GM12872 (cell line): ENCODE results near the gene SPATA2.

Experiments
- CTCF ChIP-seq: IDR thresholded peaks from 3 replicates; pipeline ENCODE4 v1.5.1; 2011; ENCODE audit warnings: low read depth, mild to moderate bottlenecking, low read length, moderate library complexity; ENCODE audit not compliant: insufficient read depth

SPATA2 gene

DNA sequence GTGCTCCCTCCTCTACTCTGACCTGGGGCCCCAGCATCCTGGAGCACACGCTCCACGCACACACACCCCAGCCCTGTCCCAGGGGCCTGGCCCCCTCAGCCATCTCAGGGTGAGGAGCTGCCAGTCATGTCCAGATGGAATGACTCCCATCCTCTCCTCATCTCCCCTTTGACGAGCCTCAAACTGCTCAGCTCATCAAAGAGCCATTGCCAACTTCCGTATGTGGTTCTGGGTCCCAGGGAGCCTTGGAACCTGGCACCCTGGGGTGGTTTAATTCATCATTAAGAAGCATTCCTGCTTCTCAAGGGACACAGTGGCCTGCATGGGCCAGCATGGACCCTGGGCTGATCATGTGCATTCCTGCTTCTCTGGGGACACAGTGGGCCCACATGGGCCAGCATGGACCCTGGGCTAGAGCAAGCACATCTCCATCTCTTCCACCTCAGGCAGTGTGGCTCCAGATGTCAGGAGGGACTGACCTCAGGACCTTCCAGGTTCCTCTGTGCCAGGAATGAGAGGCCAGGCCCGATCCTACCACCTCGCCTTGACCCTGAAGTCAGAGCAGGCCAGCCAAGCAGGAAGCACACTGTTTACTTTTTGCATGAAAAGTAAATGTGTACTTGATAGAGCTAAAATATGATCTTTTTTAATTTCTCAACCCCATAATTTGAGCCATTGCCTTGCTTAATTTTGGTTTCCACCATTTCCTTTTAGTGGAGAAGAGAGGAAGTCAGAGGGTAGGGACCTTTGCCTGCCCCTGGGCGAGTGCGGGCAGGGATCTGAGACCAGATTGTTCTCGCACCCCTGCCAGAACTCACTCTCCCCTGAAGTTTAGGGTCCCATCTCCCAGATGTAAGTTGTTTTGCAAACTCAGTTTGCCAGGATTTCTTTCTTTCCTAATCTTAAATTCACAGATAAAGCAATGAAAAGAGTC is 26.1 kb downstream of the SPATA2 start:
- no peak for TF ChIP-seq CTCF

DNA sequence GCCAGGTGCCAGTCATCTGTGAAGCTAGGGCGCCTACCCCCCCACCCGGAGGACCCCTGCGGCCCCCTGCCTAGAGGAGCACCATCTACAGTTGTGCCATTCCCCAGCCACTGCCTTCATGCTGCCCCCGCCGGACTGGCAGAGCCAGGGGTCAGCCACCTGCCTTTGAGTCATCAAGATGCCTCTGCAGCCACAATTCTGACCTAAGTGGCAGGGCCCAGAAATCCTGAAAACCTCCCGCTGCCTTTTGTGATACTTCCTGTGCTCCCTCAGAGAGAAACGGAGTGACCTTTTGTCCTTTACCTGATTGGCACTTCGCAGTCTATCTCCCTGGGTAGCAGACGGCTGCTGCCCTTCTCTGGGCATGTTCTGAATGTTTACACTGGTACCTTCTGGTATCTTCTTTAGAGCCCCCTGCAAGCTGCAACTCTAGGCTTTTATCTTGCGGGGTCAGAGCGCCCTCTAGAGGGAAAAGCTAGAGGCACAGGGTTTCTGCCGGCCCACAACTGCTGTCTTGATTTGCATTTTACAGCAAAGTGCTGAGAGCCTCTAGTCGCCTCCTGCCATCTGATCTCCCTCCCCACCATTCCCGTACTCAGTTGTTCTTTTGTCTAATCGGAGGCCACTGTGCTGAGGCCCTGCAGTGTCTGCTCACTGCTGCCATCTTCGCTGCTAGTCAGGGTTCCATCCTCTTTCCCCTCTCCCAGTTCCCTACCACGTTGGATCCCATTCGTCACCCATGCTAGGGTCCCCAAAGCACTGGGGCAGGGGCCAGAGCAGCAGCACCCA is 26.9 kb downstream of the SPATA2 start:
- TF ChIP-seq CTCF: peak; percentile 87

DNA sequence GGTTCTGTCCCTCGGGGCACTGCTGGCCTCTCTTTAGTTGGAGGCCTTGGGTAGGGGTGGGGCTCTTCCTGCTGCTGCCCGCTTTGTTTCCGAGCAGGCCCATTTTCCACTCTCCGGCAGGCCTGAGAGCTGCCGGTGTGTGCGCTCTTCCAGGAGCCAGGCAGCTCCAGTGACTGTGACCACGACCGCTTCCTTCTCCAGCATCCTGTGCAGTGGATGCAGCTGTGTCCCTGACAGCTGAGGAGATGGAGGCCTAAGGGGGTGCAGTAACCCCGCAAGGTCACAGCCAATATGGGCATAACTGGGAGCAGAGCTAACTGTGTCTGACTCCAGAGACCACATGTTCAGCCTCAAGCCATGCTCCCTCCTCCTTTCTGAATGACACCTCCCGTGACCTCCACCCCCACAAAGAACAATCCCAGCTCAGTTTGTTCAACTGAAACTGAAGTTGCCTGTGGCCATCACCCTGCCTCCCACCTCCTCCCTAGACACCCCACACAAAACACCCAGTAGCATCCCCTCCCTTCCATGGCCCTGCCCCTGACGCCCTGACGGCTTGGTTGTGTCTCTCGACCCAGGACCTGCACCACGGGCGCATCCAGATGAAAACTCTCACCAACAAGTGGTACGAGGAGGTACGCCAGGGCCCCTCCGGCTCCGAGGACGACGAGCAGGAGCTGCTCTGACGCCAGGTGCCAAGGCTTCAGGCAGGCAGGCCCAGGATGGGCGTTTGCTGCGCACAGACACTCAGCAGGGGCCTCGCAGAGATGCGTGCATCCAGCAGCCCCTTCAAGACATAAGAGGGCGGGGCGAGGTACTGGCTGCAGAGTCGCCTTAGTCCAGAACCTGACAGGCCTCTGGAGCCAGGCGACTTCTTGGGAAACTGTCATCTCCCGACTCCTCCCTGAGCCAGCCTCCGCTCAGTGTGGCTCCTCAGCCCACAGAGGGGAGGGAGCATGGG is 27.8 kb downstream of the SPATA2 start:
- no peak for TF ChIP-seq CTCF

GRCh38 chr20:49886571-49887213 is 28.6 kb downstream of the SPATA2 start:
- no peak for TF ChIP-seq CTCF

GRCh38 chr20:49885558-49886332 is 29.6 kb downstream of the SPATA2 start:
- no peak for TF ChIP-seq CTCF

DNA sequence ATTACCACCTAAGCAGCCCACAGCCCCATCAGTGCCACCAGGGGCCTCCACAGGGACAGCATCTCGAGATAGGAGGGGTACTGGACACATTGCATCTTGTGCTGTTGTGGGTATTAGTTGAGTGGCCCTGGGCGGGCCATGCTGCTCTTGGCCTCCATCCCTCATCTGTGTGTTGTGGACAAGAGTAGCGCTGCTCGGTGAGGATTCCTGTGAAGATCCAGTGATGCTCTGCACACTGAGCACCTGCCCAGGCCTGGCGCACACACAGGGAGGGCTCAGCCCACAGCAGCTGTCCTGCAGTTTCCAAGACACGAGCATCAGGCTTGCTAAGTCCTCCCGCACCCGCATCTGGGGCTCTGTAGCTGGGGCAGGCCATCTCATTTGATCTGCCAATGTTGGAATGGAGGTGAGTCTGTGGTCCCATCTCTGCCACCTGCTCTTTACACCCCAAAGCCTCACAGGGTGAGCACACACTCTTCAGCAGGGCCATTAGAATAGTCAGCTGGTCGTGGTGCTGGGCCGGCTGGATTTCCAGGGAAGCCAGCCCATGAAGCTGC is 32.0 kb downstream of the SPATA2 start:
- TF ChIP-seq CTCF: no peak
